ENCODE data around the gene LRIG2.

LRIG2 gene

DNA sequence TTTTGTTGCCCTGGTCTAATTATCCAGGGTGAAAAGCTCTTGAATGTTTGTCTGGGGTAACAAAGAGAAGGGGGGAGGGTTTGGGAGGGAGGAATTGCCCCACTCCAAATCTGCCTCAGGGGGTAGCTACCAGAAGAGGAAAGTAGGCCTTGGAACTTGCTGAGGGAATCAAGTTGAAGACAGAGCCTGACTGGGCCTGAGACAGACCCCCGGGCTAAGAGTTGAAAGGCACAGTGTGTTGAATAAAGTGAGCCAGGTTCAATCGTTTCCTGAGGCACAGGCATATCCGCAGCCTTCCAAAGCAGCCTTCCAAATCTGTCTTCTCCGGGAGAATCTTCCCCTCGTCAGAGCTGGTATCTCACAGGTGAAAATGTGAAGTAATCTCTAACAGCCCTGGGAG lies 96.6 kb downstream of the LRIG2 start:
- DNase-seq = no peak

DNA sequence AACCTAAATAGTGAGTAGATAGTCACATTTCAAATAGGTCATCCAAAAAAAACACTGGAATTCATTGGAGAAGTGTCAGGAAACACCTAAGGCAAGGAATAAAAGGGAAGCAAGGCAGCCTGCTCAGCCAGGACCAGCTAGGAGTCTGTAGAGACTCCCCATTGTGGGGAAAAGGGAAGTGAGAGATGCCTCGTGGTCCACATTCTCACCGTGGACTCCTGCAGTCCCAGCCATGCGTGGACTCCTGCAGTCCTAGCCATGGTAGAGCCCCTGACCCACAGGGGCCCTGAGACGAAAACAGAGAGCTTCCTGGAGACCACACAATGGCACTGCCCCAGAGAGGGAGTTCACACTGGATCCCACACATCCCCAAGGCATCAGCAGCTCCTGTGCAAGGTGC lies 97.5 kb downstream of the LRIG2 start:
- no peak for DNase-seq

DNA sequence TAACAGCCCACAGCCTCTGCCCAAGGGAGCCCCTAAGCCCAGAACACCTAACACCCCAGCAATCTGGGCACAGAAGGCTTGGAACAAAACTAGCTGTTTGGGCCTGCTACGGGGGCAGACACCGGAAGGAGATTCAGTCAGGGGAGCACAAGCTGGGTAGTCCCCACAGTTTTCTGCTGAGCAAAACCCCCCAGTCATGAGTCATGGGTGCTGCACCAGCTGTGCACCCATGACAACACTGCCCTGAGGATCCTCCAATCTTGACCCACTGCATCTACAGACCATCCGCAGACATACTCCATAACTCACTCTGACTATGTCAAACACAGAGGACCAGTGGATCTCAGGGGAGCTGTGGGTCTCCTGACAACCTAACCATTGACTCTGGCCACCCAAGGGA lies 105.1 kb downstream of the LRIG2 start:
- no peak for DNase-seq

DNA sequence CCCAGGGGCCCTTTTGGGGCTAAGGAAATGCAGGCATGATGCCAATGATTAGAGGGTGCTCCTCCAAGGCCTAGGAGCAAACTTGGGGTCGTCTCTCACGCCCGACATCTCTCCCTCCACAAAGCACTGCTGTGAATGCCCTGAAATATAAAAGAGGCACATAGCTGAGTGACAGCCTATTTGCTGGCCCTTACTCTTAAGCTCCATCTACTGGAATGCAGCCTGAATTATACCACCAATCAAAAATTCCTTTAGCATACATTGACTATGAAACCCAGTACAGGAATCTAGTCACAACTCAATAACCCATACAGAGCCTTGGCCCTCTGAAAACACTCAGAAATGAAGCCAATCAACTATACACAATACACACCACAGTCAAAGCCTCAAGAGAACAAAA lies 105.5 kb downstream of the LRIG2 start:
- DNase-seq = no peak
